Panc1 (cell line): ENCODE results near the gene CLCN1. TPM values are rescaled to one million over a fixed set of nuclear protein-coding genes. Genes with fewer than 3 reads are reported as not detected.
A peak's percentile ranks its signal among the peaks of the same experiment; 100 is the strongest.

Experiments
- ATAC-seq: fragments of 200-7000 bp; cut with Tn5 transposase; 2 replicates; pipeline ENCODE4 v1.9.1; 2020; ENCODE audit warnings: mild to moderate bottlenecking, moderate library complexity
- BruUV-seq: library from RNA; stranded (reverse); fragments of 400-500 nt; replicated peaks from 2 replicates; lab custom pipeline; 2021; lab: Mats Ljungman, UMichigan
- CTCF ChIA-PET: fragments of 300-600 bp; sonication (Branson Sonifier 250); formaldehyde crosslinking; loops from one replicate; lab custom pipeline; 2022; ENCODE audit warnings: antibody characterized with exemption; lab: Charles Lee
- POLR2A ChIA-PET: fragments of 300-600 bp; sonication (Branson Sonifier 250); formaldehyde crosslinking; loops from one replicate; lab custom pipeline; 2022; ENCODE audit warnings: antibody characterized with exemption; lab: Charles Lee
- DNase-seq: peaks from one replicate; pipeline ENCODE4 v3.0.0-alpha.2; 2010; ENCODE audit warnings: low read depth, low spot score
- H3K27ac ChIP-seq: 2 replicates; pipeline ENCODE4 v1.5.1; 2011; ENCODE audit warnings: mild to moderate bottlenecking, low read length, inconsistent platforms
- H3K27me3 ChIP-seq: fragments of 200-500 bp; sonication (Bioruptor generic); 2 replicates; pipeline ENCODE4 v1.6.0; 2014; ENCODE audit warnings: low read length, inconsistent platforms; ENCODE audit not compliant: control insufficient read depth, insufficient read depth
- H3K36me3 ChIP-seq: fragments of 200-500 bp; sonication (Bioruptor generic); 2 replicates; pipeline ENCODE4 v1.5.1; 2014; ENCODE audit warnings: inconsistent platforms, mild to moderate bottlenecking, low read length, moderate library complexity; ENCODE audit not compliant: control insufficient read depth, insufficient read depth
- H3K4me1 ChIP-seq: 2 replicates; pipeline ENCODE4 v1.5.1; 2011; ENCODE audit warnings: inconsistent platforms, mild to moderate bottlenecking, low read length, moderate library complexity; ENCODE audit not compliant: control insufficient read depth, insufficient read depth
- H3K4me3 ChIP-seq, 2 experiments: 2 replicates each; pipeline ENCODE4 v1.5.1; 2011 to 2012; ENCODE audit warnings: low read depth in 2 of 2, low read length in 2 of 2, mild to moderate bottlenecking in 2 of 2, inconsistent platforms in 1 of 2, moderate library complexity in 1 of 2
- H3K9me3 ChIP-seq: fragments of 200-500 bp; sonication (Bioruptor generic); 2 replicates; pipeline ENCODE4 v1.5.1; 2014; ENCODE audit warnings: low read depth, mild to moderate bottlenecking, inconsistent platforms, low read length, moderate library complexity; ENCODE audit not compliant: control insufficient read depth, insufficient read depth
- POLR2AphosphoS5 ChIP-seq: IDR thresholded peaks from 2 replicates; pipeline ENCODE4 v1.6.1; 2012; ENCODE audit warnings: mild to moderate bottlenecking, low read depth, low read length, moderate library complexity
- SIN3A ChIP-seq: IDR thresholded peaks from 2 replicates; pipeline ENCODE4 v1.6.1; 2012; ENCODE audit warnings: low read depth, mild to moderate bottlenecking, low read length, moderate library complexity, borderline replicate concordance; ENCODE audit not compliant: insufficient read depth
- TCF7L2 ChIP-seq: IDR thresholded peaks from 2 replicates; pipeline ENCODE4 v1.6.1; 2011; ENCODE audit warnings: mild to moderate bottlenecking, low read depth, low read length, inconsistent platforms
- in situ Hi-C: cut with HindIII; loops from 2 replicates; pipeline ENCODE4 v1.10.0; 2016; ENCODE audit warnings: low sequenced_read_pairs, low pct_unique_long_range_greater_than_20kb
- intact Hi-C: fragments of 100-400 bp; cut with micrococcal nuclease; formaldehyde crosslinking; loops from one replicate; pipeline ENCODE4 v1.10.0; 2022; ENCODE audit not compliant: unreplicated experiment
- total RNA-seq: library from RNA; stranded (reverse); gene quantifications from one replicate; pipeline ENCODE4 v1.2.1, GENCODE V29; 2021; ENCODE audit not compliant: unreplicated experiment
- TF ChIP-seq, protein P1 (sequence below): fragments of 450-650 bp; IDR thresholded peaks from 2 replicates; pipeline ENCODE4 v1.5.1; 2017; ENCODE audit warnings: mild to moderate bottlenecking
- TF ChIP-seq, protein P2 (sequence below), 2 experiments: IDR thresholded peaks; 2 replicates each; pipeline ENCODE4 v1.6.1; 2011 to 2012; ENCODE audit warnings: low read depth in 2 of 2, control low read depth in 1 of 2, low read length in 1 of 2, mild to moderate bottlenecking in 1 of 2, moderate library complexity in 1 of 2; ENCODE audit not compliant: insufficient read depth in 1 of 2

The CLCN1 gene
- total RNA-seq, 1 experiment from 2014 or later, result 0.15 TPM

DNA sequence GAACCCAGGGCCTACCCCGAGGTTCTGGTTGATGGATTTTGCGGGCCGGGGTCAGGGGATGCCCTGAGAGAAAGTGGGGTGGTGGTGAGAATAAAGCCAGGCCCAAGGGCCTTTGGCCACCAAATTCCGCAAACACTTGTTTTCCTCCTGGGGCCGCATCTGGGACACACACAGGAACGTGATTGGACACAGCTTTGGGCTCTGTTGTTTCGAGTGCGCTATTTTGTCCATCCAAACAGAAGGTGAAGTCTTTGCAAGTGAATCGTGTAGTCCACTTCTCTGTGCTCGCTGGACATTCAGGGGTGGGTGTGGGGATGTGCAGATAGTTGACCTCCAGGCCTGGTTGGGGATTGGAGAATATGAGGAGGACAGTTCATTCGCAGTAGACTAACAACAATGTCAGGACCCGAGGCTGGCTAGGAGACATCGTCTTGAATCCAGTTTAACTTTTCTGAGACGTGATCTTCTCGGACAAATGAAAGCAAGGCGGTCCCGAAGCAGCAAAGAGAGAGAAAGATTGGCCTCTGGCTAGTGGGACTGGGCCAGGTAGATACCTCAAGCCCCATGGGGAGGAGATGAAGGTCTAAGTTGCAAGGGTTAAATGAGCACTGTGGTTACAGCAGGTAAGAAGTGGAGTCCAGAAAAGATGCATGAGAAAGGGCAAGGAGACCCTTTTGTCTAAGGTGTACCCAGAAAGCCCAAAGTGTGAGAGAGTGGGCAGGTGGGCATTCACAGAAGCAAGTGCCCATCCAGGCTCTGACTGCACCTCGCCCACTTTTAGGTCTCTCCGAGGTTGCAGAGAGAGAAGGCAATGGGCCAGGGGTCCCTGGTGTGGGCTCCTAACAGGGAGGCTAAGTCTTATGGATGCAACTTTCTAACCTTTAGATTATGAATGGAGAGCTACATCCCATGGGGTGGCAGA lies 47.4 kb downstream of the CLCN1 start:
- Histone ChIP-seq H3K4me3 (peak overlapping the region; percentile 6 to 44; a peak in 2 of 4 replicates), H3K27me3 (peaks cover 27% of the 10 kb centered on the region), H3K9me3 (no peaks in the 10 kb centered on the region), H3K27ac (no peak overlapping the region), H3K4me1 (peaks cover 1% of the 10 kb centered on the region; the same call in 1 of the 2 replicates), H3K36me3 (no peaks in the 10 kb centered on the region)
- DNase-seq, result no peak
- TF ChIP-seq POLR2AphosphoS5 (no peak), SIN3A (no peak), TCF7L2 (no peak)
- TF ChIP-seq, protein P1, sequence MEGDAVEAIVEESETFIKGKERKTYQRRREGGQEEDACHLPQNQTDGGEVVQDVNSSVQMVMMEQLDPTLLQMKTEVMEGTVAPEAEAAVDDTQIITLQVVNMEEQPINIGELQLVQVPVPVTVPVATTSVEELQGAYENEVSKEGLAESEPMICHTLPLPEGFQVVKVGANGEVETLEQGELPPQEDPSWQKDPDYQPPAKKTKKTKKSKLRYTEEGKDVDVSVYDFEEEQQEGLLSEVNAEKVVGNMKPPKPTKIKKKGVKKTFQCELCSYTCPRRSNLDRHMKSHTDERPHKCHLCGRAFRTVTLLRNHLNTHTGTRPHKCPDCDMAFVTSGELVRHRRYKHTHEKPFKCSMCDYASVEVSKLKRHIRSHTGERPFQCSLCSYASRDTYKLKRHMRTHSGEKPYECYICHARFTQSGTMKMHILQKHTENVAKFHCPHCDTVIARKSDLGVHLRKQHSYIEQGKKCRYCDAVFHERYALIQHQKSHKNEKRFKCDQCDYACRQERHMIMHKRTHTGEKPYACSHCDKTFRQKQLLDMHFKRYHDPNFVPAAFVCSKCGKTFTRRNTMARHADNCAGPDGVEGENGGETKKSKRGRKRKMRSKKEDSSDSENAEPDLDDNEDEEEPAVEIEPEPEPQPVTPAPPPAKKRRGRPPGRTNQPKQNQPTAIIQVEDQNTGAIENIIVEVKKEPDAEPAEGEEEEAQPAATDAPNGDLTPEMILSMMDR, result no peak
- TF ChIP-seq, protein P2, sequence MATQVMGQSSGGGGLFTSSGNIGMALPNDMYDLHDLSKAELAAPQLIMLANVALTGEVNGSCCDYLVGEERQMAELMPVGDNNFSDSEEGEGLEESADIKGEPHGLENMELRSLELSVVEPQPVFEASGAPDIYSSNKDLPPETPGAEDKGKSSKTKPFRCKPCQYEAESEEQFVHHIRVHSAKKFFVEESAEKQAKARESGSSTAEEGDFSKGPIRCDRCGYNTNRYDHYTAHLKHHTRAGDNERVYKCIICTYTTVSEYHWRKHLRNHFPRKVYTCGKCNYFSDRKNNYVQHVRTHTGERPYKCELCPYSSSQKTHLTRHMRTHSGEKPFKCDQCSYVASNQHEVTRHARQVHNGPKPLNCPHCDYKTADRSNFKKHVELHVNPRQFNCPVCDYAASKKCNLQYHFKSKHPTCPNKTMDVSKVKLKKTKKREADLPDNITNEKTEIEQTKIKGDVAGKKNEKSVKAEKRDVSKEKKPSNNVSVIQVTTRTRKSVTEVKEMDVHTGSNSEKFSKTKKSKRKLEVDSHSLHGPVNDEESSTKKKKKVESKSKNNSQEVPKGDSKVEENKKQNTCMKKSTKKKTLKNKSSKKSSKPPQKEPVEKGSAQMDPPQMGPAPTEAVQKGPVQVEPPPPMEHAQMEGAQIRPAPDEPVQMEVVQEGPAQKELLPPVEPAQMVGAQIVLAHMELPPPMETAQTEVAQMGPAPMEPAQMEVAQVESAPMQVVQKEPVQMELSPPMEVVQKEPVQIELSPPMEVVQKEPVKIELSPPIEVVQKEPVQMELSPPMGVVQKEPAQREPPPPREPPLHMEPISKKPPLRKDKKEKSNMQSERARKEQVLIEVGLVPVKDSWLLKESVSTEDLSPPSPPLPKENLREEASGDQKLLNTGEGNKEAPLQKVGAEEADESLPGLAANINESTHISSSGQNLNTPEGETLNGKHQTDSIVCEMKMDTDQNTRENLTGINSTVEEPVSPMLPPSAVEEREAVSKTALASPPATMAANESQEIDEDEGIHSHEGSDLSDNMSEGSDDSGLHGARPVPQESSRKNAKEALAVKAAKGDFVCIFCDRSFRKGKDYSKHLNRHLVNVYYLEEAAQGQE (IDR thresholded peaks at IDR 0.05; ENCODE audit: insufficient read depth in 1 of 2, low read depth in 2 of 2, low read length in 1 of 2), result no peak
- POLR2A ChIA-PET, result no interaction called here
- BruUV-seq, result no TSS peak
- intact Hi-C loops, result no loop called here
- ATAC-seq, result no peak
- in situ Hi-C loops, result no loop called here
- CTCF ChIA-PET, result no interaction called here

DNA sequence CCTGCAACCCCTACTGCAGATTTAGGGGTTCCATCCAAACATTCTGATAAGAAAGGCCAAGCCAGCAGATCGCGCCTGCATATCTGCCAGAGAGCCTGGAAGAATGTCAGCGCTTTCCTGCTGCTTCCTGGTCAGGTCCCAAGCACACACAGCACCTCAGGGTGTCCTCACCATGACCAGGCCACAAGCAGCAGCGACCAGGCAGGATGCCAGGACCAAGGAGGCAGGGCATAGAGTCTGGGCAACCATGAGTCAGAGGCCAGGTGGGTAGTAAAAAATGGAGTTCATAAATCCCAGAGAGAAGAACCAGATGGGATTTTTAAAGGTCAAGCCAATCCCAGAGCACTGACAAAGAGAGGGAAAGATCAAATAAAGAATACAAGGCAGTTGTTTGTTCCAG lies 52.1 kb downstream of the CLCN1 start:
- Histone ChIP-seq H3K4me3 (no peak overlapping the region), H3K27ac (no peak overlapping the region), H3K4me1 (peaks cover 8% of the 10 kb centered on the region; the same call in 1 of the 2 replicates), H3K9me3 (no peaks in the 10 kb centered on the region), H3K36me3 (no peaks in the 10 kb centered on the region), H3K27me3 (peaks cover 24% of the 10 kb centered on the region)
- POLR2A ChIA-PET, result no interaction called here
- TF ChIP-seq, protein P2 (IDR thresholded peaks at IDR 0.05; ENCODE audit: insufficient read depth in 1 of 2, low read depth in 2 of 2, low read length in 1 of 2), result no peak
- no peak for TF ChIP-seq SIN3A
- TF ChIP-seq TCF7L2, result no peak
- BruUV-seq, result no TSS peak
- ATAC-seq, result peak; percentile 79
- in situ Hi-C loops, result no loop called here
- intact Hi-C loops, result no loop called here
- CTCF ChIA-PET, result no interaction called here
- DNase-seq, result no peak
